NOMO-1 treated with DMSO at 0.1 percent for 48 hours (cell line): Measurements from ENCODE around the gene SMARCA2.

Experiments
- DNase-seq: peaks from one replicate; lab custom pipeline; 2025; ENCODE audit not compliant: unreplicated experiment; lab: John Stamatoyannopoulos, UW

SMARCA2 gene

GRCh38 chr9:2236850-2237249 lies 221.7 kb downstream of the SMARCA2 start:
- DNase-seq, result no peak

- DNase-seq, result no peak
Observed at GRCh38 chr9:2241461-2241835, 226.3 kb downstream of the SMARCA2 start.

- DNase-seq, result peak; percentile 43
Observed at GRCh38 chr9:2241836-2242741, 226.9 kb downstream of the SMARCA2 start.

GRCh38 chr9:2242831-2243330 lies 227.7 kb downstream of the SMARCA2 start:
- DNase-seq, result no peak
